ENCODE results near the gene SYNRG. TPM values are rescaled to one million over a fixed set of nuclear protein-coding genes. Genes with fewer than 3 reads are reported as not detected.

Gene SYNRG
- total RNA-seq, 2 donors from 2014 or later: 33.0 to 34.8 TPM

DNA sequence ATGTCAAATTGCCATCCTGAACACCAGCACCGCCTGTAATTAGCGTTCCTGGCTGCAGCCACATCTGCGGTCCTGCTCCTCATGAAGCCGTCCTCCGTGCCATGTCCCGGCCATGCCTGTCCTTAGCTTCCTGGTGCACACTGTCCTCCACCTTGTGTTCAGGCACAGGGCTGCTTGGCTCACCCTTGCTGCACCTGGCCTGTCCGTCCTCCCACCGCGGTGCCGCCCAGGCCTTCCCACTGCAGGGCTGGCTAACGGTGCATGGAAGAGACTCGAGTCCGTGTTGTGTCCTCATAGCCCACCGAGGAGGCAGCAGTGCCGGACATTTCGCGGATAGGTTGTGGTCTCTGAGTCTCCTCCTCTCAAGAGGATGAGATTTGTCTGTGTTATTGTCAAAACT, 99.2 kb downstream of the SYNRG start:
- intact Hi-C loops (cut with DNase I): no loop called here
- Histone ChIP-seq H3K27ac (no peak overlapping the region), H3K4me3 (no peak overlapping the region), H3K9me3 (no peaks in the 10 kb centered on the region), H3K36me3 (no peaks in the 10 kb centered on the region), H3K4me1 (replicated peaks) (no peaks in the 10 kb centered on the region), H3K27me3 (replicated peaks; ENCODE audit: insufficient read depth) (no peaks in the 10 kb centered on the region)
- no peak for TF ChIP-seq CTCF (IDR thresholded peaks at IDR 0.05)
- no peak for TF ChIP-seq POLR2A (IDR thresholded peaks at IDR 0.05)
- no peak for TF ChIP-seq POLR2AphosphoS5 (IDR thresholded peaks at IDR 0.05)
- DNase-seq (ENCODE audit: low spot score): no peak
- 92% methylated on average over 17 of the region's 17 CpGs for WGBS

DNA sequence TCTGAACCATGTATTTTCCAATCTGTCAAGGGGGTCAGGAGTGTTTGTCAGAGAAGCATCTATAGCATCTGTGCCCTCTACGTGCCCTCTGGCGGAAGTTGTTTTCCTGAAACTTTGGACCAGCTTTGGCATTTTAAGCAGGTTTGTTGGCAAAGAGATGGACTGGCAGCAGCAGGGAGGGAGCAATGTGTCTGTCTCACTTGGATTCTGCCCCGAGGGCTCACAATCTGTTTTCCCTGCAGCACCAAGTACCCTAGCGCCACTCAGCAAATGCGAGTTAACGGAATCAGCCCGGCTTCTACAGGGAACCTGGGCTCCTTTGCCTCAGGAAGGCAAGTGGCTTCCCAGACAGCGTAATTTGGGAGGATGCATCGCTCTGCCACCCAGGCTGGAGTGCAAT, 102.1 kb downstream of the SYNRG start:
- no peak for DNase-seq (ENCODE audit: low spot score)
- intact Hi-C loops (cut with DNase I): no loop called here
- Histone ChIP-seq H3K4me3 (no peak overlapping the region), H3K36me3 (no peaks in the 10 kb centered on the region), H3K4me1 (replicated peaks) (no peaks in the 10 kb centered on the region), H3K27ac (no peak overlapping the region), H3K9me3 (no peaks in the 10 kb centered on the region), H3K27me3 (replicated peaks; ENCODE audit: insufficient read depth) (no peaks in the 10 kb centered on the region)
- TF ChIP-seq POLR2AphosphoS5 (IDR thresholded peaks at IDR 0.05) (no peak), POLR2A (IDR thresholded peaks at IDR 0.05) (no peak), CTCF (IDR thresholded peaks at IDR 0.05) (no peak)
- WGBS: 80% methylated on average over 9 of the region's 9 CpGs

DNA sequence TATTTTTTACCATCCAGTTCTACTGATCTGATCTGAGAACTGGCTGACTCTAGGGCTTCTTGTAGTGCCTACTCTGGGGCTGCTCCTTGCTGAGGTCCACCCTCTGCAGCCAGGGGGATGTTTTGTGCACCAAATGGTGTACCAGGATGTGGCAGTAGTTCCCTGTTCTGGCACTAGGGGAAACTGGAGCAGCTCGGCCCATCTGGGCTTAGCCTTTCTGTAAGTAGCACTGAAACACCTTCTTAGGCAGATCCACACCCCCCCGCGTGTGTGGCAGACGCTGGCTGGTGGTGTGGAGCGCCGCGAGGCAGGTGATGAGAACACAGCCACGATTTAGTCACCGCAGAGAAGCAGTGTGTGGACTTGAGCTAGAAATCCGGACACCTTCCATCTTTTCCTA, 102.5 kb downstream of the SYNRG start:
- Histone ChIP-seq H3K4me1 (replicated peaks) (peaks cover 2% of the 10 kb centered on the region), H3K36me3 (no peaks in the 10 kb centered on the region), H3K4me3 (no peak overlapping the region), H3K27ac (no peak overlapping the region), H3K9me3 (no peaks in the 10 kb centered on the region), H3K27me3 (replicated peaks; ENCODE audit: insufficient read depth) (no peaks in the 10 kb centered on the region)
- intact Hi-C loops (cut with DNase I): no loop called here
- no peak for DNase-seq (ENCODE audit: low spot score)
- TF ChIP-seq CTCF (IDR thresholded peaks at IDR 0.05): peak in 2 of 4 experiments; percentile 13 to 46
- no peak for TF ChIP-seq POLR2A (IDR thresholded peaks at IDR 0.05)
- 48% methylated on average over 10 of the region's 10 CpGs for WGBS

DNA sequence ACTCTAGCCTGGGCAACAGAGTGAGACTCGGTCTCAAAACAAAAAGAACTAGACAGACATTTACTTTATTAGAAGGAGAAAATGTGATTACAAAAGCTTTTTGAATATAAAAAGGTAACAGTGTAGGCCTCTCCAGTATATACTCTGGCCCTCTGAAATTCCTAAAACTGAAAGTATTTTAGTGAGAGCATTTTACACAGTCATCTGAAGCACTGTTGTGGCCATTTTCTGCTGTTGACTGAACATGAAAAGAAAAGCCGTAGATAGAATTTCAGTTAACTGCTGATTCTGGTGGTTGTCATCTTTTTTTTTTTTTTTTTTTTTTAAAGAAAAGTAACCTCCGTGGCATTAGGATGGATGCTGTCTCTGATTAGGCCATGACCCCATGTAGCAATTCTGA, 103.9 kb downstream of the SYNRG start:
- no peak overlapping the region for H3K27ac ChIP-seq
- intact Hi-C loops (cut with DNase I): no loop called here
- no peaks in the 10 kb centered on the region for H3K27me3 ChIP-seq (replicated peaks; ENCODE audit: insufficient read depth)
- no peaks in the 10 kb centered on the region for H3K36me3 ChIP-seq
- H3K9me3 ChIP-seq: no peaks in the 10 kb centered on the region
- DNase-seq (ENCODE audit: low spot score): no peak
- no peak overlapping the region for H3K4me3 ChIP-seq
- H3K4me1 ChIP-seq (replicated peaks): peaks cover 8% of the 10 kb centered on the region
- WGBS: 85% methylated on average over 3 of the region's 3 CpGs
- no peak for TF ChIP-seq POLR2AphosphoS5 (IDR thresholded peaks at IDR 0.05)
- no peak for TF ChIP-seq POLR2A (IDR thresholded peaks at IDR 0.05)
- TF ChIP-seq CTCF (IDR thresholded peaks at IDR 0.05): no peak

DNA sequence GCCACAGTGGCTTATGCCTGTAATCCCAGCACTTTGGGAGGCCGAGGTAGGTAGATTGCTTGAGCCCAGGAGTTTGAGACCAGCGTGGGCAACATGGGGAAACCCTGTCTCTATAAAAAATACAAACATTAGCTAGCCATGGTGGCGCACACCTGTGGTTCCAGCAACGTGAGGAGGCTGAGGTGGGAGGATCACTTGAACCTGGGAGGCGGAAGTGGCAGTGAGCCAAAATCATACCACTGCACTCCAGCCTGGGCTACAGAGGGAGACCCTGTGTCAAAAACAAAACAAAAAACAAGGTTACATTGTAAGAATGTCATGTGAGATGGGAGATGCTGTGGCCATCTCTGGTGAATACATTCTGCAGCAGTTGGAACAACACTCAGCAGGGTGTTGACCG, 106.1 kb downstream of the SYNRG start:
- intact Hi-C loops (cut with DNase I): no loop called here
- Histone ChIP-seq H3K4me1 (replicated peaks) (peaks cover 8% of the 10 kb centered on the region), H3K36me3 (no peaks in the 10 kb centered on the region), H3K27me3 (replicated peaks; ENCODE audit: insufficient read depth) (no peaks in the 10 kb centered on the region), H3K9me3 (no peaks in the 10 kb centered on the region), H3K4me3 (no peak overlapping the region), H3K27ac (no peak overlapping the region)
- 93% methylated on average over 6 of the region's 6 CpGs for WGBS
- no peak for DNase-seq (ENCODE audit: low spot score)
- TF ChIP-seq POLR2A (IDR thresholded peaks at IDR 0.05): no peak
- no peak for TF ChIP-seq CTCF (IDR thresholded peaks at IDR 0.05)
